Measurements from ENCODE around the gene LCLAT1.

LCLAT1 gene

DNA sequence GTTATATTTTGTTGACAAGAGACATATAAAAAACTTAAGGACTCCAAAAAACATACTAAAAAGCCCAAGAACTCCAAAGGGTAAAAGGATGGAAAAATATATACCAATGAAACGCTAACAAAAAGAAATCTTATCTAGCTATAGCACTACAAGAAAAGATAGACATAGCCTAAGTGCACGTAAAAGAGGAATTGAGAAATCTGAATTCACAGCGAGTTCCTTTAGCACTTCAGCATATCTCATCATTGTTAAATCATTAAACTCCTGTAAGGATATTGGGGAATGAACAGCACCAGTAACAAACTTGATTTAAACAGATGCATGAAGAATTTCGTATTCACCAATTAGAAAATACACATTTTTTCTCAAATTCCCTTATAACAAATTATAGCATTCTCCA, 226.1 kb downstream of the LCLAT1 start:
- DNase-seq (ENCODE audit: low read depth): no peak

DNA sequence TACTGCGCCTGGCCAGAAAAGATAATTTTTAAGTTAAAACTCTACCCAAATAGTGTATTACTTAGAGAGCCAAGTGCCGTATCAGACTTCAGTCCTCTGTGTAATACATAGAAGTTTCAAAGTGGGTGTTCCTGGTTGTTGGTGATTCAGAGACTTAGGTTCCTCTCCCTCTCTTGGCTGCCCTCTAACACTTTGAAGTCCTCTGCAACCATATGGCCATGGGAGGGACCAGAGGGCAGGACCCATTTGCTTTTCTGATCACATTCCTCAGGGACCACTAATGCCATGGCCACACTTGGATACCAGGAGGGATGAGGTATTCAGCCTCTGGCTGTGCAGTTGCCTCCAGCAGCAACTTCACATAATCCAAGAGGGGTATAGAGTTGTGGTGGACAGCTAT, 228.7 kb downstream of the LCLAT1 start:
- no peak for DNase-seq (ENCODE audit: low read depth)

DNA sequence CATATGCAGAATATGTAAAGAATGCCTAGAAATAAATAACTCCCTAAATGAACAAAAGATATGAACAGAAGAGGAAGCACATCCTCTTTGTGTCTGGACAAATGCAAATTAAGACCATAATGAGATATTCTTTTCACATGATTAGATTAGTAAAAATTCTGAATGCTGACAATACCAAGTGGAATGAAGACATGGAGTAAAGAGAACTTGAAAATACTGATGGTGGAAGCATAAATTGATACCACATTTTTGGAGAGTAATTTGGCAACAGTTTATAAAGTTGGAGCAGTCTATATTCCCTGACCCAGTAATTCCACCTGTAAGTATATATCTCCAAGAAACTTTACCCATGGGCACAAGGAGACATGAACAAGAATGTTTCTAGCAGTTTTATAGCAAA, 230.2 kb downstream of the LCLAT1 start:
- DNase-seq (ENCODE audit: low read depth): no peak

DNA sequence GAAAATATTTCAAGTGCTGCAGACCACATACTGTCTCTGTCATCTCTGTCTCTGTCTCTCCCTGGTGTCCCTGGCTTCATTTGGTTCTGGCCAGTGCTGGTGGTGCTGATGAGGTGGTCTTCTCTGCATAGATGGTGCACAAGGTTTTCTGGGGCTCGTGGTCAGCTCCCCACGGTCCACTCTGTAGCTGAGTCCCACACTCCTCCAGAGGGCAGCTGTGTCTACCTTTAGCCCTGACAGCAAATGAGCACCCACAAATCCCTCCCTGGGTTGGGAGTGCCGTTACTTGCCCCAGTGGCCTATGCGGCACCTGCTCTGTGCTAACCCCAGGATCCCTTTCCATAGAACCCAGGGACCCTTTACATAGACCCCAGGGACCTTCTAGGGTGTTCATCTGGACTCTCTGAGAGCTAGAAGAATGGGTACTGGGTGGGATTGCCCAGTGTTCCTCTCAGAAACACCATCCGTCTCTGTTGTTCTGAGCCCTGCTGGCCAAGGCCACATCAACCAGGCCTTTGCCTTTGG, 230.9 kb downstream of the LCLAT1 start:
- no peak for DNase-seq (ENCODE audit: low read depth)

DNA sequence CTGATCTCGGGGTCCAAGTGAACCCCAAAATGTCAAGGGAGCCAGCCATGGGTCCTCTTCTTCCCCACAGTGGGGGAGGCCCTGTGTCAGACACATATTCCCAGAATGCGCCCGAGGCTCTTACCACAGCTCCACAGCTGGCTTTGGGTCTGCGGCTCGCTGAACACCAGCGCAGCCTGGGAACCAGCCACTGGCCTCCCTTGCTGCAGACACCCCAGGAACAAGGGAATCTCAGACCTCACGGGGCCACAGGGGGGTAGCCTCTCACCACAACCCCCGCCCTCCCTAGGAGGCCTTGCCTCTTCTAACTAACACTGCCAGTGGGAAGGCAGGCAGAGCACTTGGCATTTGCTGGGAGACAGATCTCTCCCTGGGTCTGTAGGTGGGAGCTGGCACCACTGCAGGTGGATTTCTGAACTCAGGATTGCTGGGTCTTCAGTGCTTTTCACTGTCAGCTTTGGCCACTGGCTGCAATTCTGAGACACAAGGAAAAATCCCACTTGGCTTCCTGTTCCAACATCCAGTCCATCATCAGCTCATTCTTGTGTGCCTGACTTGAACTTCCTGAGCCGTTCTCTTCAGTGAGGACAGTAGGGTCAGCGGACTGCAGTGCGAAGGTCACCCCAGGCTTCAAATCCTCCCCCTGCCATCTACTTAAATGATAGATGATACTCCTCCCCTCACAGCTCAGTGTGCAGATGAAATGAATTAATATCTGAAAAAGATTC, 231.5 kb downstream of the LCLAT1 start:
- DNase-seq (ENCODE audit: low read depth): no peak

DNA sequence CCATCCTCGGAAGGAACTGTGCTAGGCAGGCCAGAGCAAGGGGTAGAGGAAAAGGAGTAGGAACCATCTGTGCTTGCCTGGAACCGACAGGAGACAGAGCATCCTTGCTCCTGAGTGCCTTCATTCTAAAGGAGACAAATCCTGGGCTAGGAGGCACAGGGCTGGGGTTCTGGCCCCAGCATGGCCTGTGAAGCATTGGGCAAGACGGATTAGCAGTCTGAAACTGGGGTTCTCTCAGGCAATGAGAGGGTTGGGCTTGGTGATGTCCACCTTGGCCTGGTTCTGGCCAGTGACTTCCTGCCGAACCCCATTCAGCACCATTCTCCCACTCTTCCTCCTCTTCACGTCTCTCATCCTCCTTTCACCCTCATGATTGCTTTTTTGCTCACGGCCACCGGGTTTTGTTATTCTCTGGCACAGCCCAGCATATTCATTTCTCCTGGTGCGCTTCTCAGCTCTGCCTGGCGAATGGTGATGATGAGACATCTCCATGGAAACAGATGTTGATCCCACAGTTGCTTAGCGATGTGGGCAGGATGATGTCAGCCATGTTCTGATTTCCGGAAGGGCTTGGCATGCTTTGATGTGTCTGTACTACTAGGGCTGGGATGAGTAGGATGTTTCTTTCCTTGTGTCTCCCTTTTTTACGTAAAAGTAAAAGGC, 232.5 kb downstream of the LCLAT1 start:
- DNase-seq (ENCODE audit: low read depth): no peak

DNA sequence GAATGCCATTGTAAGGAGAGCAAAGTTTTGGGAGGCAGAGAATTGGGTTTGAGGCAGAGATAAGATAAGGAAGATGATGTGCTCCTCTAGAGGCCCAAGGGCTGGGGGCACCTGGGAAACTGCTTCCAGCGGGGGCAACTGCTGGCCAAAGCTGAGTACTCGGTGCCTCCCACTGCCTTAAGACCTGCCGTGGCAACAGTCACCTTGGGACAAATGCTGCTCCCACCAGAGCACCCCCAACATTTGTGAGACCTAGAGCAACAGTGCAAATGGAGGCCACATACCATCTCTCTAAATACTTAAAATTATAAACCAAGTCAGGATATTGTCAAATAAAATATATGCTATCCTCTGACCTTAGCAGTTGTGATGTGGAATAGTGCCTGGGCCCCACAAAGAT, 233.1 kb downstream of the LCLAT1 start:
- DNase-seq (ENCODE audit: low read depth): no peak

DNA sequence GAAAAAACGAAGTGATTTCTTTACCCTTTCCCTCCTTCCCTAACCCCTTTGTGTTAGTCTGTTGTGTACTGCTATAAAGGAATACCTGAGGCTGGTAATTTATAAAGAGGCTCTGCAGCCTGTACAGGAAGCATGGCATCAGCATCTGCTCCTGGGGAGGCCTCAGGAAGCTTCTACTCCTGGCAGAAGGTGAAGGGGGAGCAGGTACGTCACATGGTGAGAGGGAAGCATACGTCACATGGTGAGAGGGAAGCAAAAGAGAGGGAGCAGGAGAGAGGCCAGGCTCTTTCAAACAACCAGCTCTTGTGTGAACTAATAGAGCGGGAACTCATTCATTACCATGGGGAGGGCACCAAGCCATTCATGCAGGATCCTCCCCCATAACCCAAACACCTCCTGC, 234.0 kb downstream of the LCLAT1 start:
- DNase-seq (ENCODE audit: low read depth): no peak

DNA sequence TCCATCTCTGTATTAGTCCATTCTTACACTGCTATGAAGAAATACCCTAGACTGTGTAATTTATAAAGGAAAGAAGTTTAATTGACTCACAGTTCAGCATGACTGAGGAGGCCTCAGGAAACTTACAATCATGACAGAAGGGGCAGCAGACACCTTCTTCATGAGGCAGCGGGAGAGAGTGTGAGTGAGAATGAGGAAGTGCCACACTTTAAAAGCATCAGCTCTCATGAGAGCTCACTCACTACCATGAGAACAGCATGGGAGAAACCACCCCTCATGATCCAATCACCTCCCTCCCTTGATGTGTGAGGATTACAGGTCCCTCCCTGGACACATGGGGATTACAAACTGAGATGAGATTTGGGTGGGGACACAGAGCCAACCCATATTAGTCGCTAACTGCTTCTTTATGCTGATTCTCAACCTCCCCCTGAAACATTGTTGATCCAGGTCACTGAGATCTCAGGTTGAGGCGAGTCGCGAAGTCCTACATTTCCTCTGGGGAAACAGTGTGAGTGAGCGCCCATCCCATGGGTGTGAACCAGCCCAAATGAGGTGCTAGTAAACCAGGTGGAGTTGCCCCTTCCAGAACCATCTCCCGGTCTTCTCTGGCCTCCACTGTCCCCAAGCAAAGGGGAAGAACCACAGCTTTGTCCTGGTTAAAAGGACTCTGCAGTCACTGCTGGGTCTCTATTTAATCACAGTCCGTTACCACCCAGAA, 236.3 kb downstream of the LCLAT1 start:
- no peak for DNase-seq (ENCODE audit: low read depth)

DNA sequence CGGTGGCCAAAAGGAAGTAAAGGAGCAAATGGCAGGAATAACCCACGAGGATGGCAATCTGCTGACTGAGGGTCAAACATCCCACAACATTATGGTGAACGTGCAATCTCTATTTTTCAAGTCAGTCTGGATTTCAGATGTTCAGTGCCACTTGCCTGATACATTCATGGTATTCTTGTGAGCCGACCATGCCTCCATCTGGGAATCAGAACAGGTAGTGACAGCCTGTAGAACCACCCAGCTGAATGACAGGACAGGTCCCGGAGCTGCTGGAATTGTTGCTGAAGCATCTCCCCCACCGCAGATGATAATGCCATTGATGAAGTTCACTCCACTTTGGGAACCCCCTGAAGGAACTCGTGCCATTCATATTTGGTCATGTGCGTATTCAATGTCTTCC, 237.0 kb downstream of the LCLAT1 start:
- no peak for DNase-seq (ENCODE audit: low read depth)

DNA sequence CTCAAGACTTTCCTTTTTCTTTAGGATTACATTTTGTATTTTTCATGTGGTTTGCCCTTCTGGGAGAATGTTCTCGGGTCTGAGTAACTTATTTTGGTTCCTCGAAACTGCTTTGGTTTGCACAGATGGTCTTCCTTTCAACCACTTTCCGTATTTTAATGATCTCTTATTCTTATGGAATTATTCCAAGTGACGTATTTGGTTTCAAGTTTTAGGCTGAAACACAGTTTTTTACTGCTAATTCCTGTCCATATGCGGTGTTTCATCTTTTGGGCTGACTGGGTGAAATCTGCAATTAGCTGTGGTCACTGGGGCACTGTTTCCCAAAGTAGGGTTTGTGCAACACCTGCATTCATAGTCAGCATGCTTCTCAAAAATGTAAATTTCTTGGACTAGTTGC, 237.5 kb downstream of the LCLAT1 start:
- DNase-seq (ENCODE audit: low read depth): no peak

DNA sequence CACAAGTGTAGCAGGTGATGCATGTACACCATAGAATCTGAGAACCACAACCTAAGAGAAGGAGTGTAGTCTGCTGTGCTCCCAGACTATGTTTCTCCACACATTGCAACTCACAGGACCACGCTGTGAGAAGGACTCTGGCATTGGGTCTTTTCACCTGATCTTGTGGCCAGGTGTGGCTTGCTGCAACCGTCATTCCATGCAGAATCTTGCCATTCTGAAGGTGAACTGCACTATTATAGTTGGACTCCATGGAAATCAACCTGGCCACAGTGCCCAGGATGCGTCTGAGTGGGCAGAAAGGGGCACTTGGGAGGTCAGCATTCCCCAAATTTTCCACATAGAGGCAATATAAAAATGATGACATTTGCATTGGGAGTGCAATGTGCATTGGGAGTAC, 237.9 kb downstream of the LCLAT1 start:
- DNase-seq (ENCODE audit: low read depth): no peak

DNA sequence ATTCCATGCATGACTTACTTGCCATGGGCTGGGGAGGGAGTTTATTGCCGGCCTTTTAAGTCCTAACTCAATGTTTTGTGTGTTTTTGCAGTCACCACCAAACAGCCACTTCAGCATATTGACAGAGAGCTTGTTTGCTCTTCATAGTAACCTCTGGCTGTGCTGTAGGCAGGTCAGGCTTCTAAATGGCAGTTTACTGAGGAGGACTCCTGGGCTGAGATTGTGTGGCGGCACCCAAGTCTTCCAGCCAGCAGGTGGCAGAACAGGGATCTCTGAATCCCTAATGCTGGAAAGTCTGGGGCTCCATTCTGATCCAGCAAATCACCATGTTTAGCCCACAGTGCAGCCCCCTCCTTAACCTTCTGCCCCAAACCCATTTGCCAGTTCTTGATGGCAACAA, 239.0 kb downstream of the LCLAT1 start:
- DNase-seq (ENCODE audit: low read depth): no peak

DNA sequence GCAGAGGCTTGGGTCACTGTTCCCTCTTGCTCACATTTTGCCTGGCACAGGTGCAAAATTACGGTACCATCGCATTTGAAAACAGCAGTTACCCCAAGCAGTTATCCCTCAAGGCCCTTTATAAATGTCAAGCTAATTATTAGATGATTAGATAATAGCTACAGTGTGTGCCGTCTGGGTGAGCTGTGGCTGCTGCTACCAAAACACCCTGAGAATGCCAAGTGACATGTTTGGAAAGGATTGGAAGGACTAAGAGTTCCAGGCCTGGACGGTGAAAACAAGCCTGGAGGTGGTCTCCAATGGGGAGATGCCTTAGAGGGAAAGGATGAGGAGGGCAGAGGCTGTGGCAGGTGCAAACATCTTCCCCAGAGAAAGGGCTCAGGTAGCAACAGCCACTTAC, 239.6 kb downstream of the LCLAT1 start:
- DNase-seq (ENCODE audit: low read depth): no peak

DNA sequence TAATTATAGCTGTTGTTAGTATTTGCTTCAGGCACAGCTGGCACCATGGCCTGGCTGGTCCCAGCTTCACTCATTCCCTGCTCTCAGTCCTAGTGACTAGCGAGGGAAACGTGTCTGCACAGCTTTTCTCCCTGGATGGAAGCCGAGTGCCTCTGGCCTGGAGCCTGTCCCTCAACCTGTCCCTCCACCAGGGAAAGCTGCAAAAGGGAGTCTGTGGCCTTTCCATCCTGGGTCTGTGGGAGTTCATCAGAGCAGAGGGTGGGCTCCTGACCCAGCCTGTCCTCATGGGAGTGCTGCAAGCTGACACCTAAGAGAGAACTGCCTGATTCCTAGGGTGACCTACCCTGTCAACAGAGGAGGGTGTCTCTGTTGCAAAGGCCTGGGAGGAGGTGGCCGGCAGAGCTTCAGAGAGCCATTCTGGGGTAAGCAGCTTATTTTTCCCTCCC, 241.9 kb downstream of the LCLAT1 start:
- DNase-seq (ENCODE audit: low read depth): no peak

DNA sequence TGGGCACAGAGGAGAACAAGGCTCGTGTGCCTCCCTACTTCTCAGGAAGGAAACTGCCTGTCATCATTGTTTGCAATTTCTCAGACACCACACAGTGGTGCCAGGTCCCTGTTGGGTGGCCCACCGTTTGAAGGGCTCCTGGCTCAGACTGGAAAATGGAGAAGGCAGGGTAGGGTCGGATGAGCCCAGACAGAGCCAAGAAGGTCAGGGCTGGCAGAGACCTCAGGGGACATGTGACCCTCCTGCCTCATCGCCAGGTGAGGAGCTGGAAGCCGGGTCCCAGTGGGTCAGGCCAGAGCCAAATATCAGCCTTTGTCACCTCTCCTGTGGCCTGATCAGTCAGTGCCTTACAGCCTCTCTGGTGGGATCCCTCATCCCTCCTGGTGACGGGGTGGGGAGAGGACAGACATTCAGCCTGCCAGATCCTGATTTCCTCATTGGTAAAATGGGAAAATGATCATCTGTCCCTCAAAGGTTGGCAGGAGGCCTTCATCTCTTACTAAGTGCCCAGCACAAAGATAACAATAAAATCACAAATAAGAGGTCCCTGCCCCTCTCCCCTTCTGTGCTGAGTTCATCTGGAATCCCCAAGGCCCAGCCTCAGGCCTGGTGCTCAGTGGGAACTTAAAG, 242.6 kb downstream of the LCLAT1 start:
- DNase-seq (ENCODE audit: low read depth): no peak

DNA sequence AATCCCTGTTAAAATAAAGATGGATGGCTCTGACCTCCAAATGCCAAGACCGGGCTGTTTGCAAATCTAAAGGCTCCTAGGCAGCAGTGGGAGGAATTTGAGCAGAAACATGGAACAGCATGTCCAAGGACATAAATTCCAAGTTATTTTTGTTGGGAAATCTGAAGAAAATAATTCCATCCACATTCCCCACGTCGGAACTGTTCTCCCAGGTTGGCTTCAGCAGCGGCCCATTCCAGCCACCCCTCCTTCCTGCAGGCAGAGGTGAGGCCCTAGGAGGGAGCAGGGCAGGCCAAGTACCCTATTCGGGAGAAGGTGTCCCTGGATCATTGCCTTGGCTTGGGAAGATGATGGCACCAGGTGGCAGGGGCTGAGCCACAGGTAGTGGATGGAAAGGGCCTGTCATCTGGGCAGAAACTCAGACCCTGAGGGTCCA, 243.1 kb downstream of the LCLAT1 start:
- DNase-seq (ENCODE audit: low read depth): no peak

DNA sequence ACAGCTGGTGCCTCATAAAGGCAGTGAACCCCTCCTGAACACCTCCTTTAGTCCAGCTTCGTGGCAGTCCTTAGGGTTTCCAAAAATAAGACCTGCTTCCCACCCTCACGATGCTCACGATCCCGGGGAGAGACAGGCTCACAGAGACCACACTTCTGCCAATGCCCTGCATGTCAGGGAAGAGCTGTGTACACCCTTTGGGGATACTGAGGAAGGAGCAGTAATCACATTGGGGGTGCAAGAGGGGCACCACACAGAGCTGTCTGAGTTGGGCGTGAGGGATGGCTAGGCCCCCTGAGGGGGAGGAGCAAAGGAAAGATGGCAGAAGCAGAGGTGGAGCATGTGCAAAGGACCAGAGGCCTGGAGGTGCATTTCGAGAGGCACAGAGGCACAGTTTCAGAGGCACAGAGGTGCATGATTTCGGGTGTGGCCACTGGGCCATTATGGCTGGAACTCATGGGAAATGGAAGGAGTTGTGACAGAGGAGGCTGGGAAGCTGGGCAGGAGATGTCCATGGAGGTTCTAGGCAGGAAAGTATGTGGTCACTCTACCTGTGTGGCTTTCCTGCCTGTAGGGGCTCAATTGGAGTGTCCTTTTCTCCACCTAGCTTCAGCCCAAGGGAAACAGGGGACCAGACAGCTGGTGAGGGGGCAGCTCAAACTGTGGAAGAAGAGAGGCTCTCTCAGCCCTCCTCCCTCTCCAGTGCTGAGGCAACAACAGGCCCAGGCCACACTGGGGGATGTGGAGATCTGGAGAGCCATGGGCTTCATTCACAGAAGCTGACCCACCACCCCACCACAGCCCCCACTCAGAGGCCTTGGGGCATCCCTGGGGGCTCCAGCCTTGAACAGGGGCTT, 244.3 kb downstream of the LCLAT1 start:
- DNase-seq (ENCODE audit: low read depth): no peak

DNA sequence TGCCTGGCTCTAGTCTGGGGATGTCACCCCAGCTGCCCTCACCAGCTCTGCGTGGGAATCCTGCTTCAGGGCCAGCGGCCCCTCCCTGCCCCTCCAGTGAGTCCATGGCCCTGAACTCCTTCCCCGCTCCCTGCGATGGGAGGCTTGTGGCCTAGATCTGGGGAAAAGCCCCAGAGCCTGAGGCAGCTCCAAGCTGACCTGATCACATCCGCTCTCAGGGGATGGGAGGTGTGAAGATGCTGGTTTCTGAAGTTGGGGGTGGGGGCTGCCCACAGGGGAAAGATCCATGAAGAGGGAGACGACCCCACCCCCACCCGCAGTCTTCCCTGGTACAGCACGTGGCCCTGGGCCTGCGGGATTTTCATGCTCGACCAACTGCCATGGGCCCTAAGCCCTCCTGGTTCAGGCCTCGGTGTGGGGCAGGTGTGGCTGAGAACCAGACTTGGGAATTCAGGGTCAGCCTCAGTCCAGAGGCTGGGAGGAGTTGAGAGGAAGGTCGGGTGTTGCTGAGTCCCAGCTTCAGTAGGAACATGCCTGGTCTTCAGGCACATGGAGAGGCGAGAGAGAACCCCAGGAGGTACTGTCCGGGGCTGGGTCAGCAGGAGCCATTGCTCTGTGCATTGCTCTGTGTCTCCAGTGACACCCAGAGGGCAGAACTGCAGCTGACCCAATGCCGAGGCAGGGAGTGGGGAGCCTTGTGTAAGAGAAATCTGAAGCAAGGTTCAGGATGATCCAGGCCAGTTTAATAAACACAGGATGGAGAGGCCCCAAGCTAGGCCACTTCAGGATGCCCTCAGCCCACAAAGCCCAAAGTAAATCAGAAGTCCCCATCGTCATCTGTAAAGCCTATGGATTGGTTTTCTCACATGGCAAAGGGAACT, 245.1 kb downstream of the LCLAT1 start:
- DNase-seq (ENCODE audit: low read depth): no peak

DNA sequence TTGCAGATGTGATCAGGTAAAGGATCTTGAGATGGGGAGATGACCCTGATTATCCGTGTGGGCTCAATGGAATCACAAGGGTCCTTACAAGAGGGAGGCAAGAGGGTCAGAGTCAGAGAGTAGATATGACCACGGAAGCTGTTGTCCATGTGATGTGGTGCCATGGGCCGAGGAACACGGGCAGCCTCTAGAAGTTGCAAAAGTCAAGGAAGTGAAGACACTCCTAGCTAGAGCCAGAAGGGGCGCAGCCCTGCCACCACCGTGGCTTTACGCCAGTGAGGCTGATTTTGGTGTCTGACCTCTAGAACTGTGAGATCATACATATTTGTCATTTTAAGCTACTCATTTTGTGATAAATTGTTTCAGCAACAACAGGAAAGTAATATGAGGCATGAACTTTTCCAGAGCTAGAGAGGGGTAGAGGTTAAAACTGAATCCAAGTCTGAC, 245.8 kb downstream of the LCLAT1 start:
- no peak for DNase-seq (ENCODE audit: low read depth)

Measured in stimulated activated CD4-positive, alpha-beta T cell treated with anti-CD3 and anti-CD28 coated beads, Interleukin-2, amount 100 ng/mL, for 4 hours (primary cell).